DMS53 treated with DMSO at 0.1 percent for 48 hours (cell line): ENCODE data around the gene PTPRK.

ENCODE experiments used
- DNase-seq: peaks from one replicate; lab custom pipeline; 2025; ENCODE audit not compliant: unreplicated experiment; lab: John Stamatoyannopoulos, UW

Gene PTPRK

DNA sequence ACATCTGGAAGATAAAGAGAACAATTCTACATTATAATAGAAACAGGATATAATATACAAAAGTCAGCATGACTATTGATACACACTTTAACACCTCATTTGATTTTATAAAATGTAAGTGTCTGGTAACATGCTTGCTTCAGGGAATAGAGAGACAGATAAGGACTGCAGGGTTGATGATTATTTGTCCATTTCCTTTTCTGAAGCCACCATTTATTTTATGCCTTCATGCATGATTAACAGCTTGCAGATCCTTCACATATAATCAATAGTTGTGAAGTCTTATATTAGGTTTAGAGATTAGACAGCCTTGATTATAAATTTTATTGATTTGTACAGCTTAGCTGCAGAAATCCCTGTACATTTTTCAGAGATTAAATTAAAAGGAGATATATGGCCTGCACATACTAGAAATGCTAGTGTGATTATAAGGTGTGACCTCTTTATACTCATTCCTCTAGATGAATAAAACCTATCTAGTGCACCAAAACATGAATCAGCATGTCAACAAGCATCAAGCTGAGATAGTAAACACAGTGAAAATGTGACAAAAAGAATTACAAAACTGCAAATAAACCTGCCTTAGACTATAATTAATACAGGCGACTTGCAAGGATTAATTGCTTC lies 420.7 kb downstream of the PTPRK start:
- DNase-seq: no peak

DNA sequence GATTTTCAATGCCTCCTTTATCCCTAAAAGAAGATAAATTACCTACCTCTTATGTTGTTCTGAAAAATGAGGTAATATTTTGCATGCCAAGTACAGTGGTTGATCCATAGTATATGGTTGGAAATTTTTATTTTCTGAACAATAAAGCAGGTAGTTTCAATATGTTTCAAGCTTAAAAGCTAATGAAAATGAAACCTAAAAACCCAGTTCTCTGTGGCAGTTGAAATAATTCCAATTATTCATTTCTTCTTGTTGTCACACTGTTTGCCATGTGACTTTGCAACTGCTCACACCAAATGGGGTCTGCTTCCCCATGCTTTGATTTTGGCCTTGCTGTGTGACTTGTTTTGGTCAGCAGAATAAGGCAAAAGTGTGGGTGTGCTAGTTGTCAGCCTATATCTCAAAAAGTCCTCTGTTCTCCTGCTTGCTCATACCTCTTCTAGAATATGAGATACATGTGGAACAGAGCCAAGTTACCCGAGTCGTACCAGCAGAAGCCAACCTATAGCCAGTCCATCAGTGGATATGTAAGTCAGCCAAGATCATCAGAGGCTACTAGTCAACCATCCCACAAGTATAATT lies 422.3 kb downstream of the PTPRK start:
- no peak for DNase-seq

DNA sequence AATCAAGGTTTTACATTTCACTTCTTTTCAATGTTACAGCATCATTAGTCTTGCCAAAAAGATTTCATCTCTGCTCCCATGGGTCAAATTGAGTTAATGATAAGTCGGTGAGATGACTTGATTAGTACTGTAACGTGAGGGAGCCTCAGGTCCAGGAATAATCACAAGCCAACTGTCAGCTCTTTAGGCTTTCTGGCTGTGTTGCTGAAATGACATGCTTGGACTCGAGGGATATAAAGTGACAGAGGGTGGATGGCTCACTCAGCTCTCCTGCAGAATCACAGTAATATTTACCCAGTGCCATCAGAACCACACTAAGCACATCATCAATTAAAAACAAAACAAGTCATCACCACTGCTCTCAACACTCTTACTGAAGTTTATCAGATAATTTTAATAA lies 423.4 kb downstream of the PTPRK start:
- no peak for DNase-seq

DNA sequence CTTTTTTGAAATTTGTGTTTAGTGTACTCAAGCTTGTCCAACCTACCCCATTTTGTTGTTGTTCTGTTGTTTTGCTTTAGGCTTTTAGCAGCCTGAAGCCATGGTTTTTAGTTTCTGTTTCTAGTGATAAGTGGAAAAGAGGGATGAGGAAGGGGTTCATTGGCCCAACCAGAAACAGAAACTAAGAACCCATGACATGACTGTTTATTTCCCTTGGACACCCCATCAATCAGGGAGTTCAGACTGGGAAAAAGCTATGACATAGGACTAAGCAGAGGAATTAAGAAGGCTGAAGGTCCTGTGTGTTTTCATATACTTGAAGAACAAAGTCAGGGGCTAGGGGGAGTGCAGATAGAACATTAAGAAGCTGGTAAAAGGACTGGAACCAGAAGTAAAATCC lies 425.0 kb downstream of the PTPRK start:
- no peak for DNase-seq

DNA sequence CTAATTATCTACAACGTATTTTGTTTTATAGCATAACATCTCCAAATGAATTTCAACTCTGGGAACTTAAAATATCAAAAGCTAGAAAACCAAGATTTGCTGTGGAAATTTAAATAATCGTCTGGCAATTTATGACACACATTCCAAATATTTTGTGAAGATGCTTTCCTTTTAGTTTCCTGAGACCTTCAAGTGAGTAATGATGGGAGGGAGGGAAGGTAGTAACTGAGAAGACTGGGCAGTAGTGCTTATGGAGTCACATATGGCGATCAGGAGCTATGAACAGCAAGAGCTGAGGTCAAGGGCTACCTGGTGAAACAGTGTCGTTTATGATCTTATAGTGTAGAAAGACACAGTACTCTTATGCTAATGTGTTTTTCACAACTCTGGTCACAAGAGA lies 441.4 kb downstream of the PTPRK start:
- no peak for DNase-seq

DNA sequence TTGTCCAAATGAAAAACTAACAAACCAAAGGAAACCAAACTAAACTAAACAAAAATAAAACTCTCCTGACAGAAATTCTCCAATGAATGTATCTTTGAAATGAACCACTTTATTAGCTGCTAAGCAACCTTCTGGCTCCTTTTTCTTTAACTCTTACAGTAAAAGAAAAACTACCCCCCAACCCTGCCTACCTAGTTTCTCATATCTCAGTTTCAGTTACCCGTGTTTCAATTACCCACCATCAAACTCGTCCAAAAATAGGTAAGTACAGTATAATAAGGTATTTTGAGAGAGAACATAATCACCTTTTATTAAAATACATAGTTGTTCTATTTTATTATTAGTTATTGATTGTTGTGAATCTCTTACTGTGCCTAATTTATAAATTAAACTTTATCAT lies 442.1 kb downstream of the PTPRK start:
- no peak for DNase-seq

DNA sequence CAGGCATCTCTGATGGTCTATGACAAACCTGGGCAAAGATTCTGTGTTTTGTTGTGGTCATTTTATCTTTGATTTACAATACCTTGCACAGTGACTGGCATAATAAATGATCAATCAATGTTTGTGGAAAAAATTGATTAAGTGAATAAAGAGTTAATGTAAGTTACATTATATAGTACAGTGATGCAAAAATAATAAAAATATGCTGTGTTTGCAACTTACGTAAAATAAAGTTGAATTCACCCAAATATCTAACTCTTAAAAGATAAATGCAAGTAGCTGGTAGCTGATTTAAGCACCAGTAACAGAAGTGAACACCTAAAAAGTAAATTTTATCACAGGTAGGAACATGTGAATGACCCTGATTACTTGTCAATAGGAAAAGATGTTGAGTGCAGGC lies 443.6 kb downstream of the PTPRK start:
- no peak for DNase-seq

DNA sequence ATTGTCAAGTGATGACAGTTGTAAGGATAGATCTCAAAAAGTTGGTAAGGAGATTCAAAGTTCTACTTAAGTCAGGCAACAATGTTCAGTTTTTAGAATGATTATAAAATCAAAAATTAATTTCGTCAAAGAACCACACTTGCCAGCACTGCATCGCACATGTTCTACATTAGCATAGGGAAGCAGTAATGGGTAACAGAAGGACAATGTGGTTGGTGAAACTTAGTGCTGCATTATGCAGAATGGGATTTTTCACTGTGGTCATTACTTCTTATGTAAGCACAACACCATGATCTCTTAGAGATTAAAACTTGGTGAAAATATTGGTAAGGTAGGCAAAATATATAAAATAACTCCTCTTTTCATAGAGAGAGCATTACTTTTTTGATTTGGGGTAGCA lies 445.8 kb downstream of the PTPRK start:
- no peak for DNase-seq

DNA sequence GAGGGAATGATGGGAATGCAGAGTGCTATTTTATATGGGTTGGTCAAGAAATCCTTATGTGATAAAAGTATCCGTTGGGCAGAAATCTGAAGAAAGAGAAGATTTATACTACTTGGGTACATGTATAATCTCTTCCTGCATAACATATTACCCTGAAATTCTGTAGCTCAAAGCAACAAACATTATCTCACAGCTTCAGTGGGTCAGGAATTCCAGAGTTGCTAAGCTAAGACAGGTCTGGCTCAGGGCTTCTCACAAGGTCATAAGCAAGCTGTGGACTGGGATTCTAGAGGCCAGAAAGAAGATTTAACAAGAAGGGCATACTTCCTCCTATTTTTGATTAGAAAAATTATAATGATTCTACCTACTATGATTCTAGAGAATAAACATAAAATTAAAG lies 447.0 kb downstream of the PTPRK start:
- DNase-seq: no peak

DNA sequence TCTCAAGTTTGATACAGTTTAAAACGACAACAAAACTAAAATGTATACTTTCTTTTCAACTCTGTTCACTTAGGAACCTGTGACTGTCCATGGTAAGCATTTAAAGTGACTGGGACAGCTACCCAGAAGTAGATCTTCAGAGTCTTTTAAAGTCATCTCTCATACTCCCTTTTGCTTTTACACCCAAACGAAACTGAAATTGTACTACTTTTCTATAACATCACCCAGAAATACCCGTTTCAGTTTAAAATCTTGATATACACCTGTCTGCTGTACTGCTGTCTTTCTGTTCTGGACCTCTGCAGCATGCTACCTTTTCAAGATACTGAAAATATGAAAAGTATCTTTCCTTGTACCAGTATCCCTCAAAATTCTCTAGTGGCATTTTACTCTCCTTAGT lies 449.2 kb downstream of the PTPRK start:
- no peak for DNase-seq

DNA sequence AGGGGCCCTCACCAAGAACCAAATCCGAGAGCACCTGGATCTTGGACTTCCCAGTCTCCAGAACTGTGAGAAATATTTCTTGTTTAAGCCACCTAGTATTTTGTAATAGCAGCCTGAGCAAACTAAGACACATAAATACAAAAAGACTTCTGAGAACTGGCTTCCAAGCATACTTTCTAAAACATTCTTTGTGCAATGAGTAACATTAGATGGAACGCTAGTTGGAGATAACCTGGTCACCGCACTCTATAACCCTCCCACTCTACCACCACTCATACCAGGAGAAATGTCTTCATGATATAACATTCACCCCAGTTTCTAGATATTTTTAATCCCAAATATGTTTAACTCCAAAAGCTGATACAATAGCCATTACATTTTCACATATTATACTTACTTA lies 450.0 kb downstream of the PTPRK start:
- DNase-seq: no peak

DNA sequence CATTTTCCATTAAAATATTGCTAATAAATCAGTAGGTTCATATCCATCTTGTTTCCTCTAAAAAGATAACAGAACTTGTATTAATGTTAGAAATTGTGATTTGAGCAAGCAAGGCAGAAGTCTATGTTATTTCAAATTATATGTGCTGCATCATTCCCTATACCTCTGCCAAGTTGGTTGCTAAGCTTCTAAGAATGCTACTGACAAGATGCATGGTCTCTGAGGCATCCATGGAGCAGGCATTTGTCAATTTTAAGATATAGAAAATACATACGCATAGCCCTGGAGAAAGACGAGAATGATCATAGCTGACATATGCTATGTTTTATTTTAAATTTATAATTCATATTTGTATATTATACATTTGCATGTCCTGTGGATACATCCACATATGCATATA lies 451.2 kb downstream of the PTPRK start:
- DNase-seq: no peak

DNA sequence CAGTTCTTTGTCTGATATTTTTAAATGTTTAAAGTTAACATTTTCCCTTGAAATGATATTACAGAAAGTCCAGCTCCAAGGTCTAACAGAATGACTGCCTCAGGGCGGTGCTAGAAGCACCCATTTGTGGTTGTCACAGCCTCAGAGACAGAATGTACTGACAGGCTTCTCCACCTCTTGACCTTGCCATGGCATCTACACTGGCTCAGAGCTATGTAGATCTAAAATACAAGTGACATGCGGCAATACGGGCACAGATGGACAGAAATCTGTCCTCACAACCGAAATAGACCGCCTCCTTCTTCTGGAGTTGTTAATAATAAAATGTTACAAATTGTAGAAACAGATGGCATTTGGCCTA lies 452.3 kb downstream of the PTPRK start:
- DNase-seq: no peak

DNA sequence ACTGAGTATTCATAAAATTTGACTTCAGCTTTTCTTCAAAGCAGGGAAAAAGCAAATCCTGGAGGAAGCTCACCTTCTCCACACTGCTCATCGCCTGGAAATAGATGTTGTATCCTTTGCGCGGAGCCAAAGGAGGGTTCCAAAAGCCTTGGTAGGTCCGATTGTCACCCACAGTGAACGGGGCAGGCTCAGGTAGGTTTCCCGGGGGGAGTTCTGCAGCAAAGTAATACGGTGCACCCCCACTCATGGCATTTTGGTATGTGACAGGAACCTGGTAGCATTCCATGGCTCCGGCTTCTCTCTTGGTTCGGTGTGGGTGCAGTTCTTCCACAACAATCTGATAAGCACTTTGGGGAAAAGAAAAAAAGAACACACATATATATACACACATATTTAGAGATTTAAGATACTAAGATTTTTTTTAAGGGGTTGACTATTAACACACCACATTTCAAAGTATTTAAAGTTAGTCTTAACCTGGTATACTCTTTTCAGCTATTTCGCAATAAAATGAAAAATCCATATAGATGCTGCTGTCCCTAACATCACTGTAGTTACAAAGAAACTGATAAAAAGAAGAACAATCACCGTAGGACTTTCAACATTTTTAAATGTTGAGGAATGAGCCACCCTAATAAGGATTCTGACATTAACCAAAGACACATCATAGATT lies 452.8 kb downstream of the PTPRK start:
- no peak for DNase-seq

DNA sequence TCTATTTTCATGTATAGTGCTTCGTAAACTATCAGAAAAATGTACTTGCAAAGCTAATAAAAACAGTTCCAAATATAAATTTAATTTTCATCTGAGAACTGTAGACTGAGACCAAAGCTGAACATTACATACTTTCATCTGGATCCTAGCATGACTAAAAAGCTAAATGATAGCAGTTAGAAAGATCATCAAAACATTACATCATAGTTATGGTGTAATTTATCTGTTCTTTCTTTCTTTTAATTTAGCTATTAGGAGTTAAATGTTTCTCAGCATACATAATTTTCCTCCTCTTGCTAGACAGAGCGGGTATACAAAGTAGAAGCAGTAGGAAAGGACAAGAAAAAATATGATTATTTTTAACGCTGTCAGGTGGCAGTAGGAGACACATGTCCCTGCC lies 455.3 kb downstream of the PTPRK start:
- no peak for DNase-seq

DNA sequence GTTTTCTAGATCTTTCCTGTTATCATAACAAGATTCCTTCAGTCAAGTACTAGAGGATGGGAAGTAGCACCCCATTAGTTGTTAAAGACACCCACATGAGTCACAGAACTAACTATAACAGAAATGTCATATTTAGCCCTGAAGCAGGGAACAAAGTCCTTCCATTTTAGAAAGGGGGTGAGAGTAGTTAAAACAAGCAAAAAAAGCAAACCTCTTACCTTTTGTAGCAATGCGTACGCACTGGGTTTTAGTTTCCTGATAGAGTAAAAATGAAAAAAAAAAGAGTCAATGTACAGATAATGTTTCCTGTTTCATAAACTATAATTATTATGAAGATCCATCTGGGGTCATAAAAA lies 455.9 kb downstream of the PTPRK start:
- DNase-seq: no peak

DNA sequence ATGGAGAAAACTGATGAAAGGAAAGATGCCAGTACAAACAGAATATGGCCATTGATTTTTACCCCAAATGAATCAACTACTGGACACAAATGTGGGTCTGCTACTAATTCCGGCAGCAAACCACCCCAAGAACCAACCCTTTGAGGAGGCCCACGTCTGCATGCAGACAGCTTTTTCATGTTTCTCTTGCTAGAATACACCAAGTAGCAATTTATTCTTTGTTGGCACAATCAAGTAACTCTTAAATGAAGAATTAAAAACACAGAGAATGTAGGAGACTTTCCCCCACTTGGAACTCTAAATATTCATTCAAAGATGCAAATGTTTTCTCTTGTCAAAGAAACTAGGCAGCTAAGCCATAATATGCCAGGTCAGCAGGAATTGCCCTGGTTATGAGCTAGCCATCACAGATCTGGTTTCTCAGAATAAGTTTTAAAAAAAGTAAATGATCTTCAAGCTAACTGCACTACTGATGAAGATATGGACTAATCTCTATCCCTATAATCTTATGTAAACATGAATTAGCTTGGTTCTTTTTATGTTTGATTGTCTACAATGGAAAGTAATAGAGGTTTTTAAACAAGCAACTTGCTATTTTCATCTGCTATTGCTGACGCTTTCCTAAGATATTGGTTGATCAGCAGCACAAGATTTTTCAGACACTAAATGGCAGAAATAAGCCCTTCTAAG lies 456.4 kb downstream of the PTPRK start:
- DNase-seq: no peak

DNA sequence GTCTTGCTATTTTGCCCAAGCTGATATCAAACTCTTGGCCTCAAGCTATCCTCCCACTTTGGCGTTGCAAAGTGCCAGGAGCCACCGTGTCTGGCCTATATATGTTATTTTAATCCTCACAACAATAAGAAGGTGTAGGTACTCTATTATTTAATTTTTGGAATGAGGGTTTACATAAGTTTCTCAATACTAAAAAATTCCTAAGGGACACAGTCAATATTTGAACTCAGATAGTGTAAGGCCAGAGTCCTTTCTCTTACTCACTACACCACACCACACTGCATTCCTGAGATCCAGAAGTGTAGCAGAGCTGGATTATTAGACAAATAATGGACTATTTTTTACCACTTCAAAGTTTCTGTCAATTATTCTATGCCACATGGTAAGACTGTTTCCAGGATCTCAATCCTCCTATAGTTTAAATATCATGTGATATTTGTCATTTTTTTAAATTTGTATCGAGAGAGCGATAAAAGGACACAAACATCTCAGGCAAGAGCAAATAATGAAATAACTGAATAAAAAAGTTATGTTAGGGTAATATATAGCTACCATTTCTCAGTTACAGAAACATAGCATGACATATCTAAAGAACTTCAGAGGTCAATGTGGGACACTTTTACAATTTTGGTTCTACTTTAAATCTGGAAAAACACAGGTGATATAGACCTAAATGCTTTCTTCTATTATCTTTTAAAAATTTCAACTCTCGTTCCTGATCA lies 457.4 kb downstream of the PTPRK start:
- no peak for DNase-seq

DNA sequence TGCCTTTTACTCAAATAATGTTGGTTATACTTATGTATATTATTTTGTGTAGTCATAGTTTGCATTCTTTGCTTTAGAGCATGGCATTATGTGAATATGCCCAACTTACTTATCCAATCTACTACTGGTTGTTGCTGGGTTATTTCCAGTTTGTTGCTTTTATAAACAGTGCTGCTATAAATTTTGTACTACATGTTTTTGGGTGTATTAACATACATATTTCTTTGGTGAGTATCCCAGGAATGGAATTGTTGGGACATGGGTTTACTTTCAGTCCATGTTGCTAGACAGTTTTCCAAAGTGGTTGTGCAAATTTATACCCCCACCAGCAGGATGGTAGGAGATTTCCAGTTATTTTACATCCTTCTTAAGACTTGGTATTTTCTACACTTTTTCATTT lies 462.5 kb downstream of the PTPRK start:
- DNase-seq: no peak

DNA sequence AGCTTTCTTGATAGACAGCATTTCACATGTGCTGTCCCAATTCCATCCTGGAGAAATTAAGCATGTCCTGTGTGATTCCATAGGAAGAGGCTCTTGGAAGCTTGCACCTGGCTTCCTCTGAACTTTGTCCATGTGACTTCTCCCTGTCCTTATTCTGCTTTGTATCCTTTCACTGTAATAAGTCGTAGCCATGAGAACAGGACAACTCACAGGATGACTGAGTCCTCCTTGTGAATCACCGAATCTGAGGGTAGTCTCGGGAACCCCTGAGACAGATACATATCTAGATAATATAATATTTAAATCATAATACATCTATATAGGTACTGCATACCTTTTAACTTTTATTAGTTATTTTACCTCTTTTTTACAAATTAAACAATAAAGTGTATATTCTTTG lies 462.9 kb downstream of the PTPRK start:
- no peak for DNase-seq

DNA sequence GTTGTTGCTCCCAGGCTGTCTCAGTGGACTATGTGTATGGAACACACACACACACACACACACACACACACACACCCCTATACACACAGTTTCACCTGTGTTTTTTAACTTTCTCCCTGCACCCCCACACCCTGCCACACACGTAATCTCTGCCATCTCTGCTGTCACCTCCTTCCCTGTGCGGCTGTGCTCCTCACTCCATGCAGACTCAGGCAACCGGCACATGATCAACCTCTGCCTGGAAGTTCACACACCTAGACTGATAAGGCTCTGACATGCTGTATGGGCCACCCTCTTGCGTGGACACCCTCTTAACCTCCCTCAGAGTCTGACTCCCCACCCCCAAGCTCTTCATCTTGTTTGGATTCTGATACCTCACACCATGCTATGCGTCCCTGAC lies 467.3 kb downstream of the PTPRK start:
- DNase-seq: no peak

DNA sequence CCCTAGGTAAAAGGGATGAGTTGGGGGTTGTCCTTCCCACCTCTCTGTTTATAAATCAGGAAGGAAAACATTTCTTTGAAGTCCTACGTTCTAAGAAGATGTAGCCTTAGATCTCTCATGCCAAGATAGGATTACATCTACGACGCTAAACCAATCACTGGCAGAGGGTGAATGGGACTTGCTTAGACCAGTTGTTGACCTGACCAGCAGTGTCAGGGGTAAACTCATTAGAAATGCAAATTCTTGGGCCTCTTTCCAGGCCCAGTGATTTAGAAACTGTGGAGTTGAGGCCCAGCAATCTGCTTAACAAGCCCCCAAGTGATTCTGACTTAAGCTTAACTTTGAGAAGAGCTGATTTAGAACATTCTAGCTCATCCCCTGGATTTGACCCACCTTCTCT lies 472.4 kb downstream of the PTPRK start:
- DNase-seq: no peak
